Vagina (tissue), 2 donors: ENCODE measurements around the gene UTP11.

Source experiments
- POLR2A ChIP-seq, 2 donors: fragments of 450-650 bp; IDR thresholded peaks; one replicate each; pipeline ENCODE4 v1.6.1; 2017; ENCODE audit warnings: antibody characterized with exemption in 2 of 2, mild to moderate bottlenecking in 2 of 2, moderate library complexity in 2 of 2
- POLR2AphosphoS5 ChIP-seq, 2 donors: sonication (generic); formaldehyde crosslinking; IDR thresholded peaks; one replicate each; pipeline ENCODE4 v1.9.0; 2017; ENCODE audit warnings: antibody characterized with exemption in 2 of 2, mild to moderate bottlenecking in 2 of 2, low read depth in 1 of 2; ENCODE audit not compliant: insufficient read depth in 1 of 2
- TF ChIP-seq, protein P1 (sequence below), 3 experiments: fragments of 450-650 bp in 2 of 3; fragments of 200-600 bp in 1 of 3; sonication (generic) in 1 of 3; IDR thresholded peaks; one replicate each; pipeline ENCODE4 v1.5.1; 2017 to 2019; ENCODE audit warnings: antibody characterized with exemption in 3 of 3, mild to moderate bottlenecking in 2 of 3, moderate library complexity in 2 of 3

DNA sequence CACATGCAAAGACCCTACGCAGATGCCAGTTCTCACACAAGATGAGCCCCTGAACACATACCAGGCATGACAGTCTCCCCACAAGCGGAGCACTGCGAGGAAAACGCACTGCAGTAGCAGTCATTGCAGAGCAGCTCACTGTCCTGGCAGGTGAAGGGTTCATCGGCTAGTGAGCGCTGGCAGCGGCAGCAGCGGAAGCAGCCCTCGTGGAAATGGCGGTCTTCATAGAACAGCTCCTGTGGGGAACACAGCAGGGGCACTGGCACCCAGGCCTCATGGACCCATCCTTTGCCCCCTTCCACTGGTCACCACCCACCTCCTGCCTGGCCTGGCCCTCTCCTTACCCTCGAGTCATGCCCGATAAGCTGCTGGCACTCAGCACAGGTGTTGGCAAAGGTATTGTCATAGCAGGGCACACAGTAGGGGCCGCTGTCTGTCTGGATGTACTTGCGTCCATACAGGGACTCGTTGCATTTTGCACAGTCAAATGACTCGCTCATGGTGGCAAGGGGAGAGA, 13.6 kb upstream of the UTP11 start:
- TF ChIP-seq, protein P1, sequence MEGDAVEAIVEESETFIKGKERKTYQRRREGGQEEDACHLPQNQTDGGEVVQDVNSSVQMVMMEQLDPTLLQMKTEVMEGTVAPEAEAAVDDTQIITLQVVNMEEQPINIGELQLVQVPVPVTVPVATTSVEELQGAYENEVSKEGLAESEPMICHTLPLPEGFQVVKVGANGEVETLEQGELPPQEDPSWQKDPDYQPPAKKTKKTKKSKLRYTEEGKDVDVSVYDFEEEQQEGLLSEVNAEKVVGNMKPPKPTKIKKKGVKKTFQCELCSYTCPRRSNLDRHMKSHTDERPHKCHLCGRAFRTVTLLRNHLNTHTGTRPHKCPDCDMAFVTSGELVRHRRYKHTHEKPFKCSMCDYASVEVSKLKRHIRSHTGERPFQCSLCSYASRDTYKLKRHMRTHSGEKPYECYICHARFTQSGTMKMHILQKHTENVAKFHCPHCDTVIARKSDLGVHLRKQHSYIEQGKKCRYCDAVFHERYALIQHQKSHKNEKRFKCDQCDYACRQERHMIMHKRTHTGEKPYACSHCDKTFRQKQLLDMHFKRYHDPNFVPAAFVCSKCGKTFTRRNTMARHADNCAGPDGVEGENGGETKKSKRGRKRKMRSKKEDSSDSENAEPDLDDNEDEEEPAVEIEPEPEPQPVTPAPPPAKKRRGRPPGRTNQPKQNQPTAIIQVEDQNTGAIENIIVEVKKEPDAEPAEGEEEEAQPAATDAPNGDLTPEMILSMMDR (IDR thresholded peaks at IDR 0.05) = no peak
- TF ChIP-seq POLR2AphosphoS5 (IDR thresholded peaks at IDR 0.05; ENCODE audit: insufficient read depth in 1 of 2, low read depth in 1 of 2) (no peak), POLR2A (IDR thresholded peaks at IDR 0.05) (no peak)
